HepG2 (cell line): ENCODE results near the gene A3GALT2. TPM values are rescaled to one million over a fixed set of nuclear protein-coding genes. Genes with fewer than 3 reads are reported as not detected.

ENCODE experiments used
- ASH2L ChIP-seq: fragments of 300-600, 200-600 bp; sonication (generic); IDR thresholded peaks from 2 replicates; pipeline ENCODE4 v1.7.0; 2017; ENCODE audit warnings: low read depth, mild to moderate bottlenecking, moderate library complexity, mixed read lengths, low read length; ENCODE audit not compliant: insufficient read length
- CBX5 ChIP-seq: sonication (generic); formaldehyde crosslinking; IDR thresholded peaks from 2 replicates; pipeline ENCODE4 v1.4.0; 2020; ENCODE audit warnings: missing genetic modification reagents, borderline replicate concordance
- ERF ChIP-seq: IDR thresholded peaks from 2 replicates; pipeline ENCODE4 v1.6.1; 2018; ENCODE audit warnings: missing biosample characterization, missing genetic modification reagents
- HMG20B ChIP-seq: conservative IDR thresholded peaks from 2 replicates; pipeline ENCODE4 v1.6.1; 2016; ENCODE audit warnings: missing genetic modification reagents, missing compliant biosample characterization
- MBNL3 ChIP-seq: fragments of 250-450 bp; sonication (Bioruptor Pico); conservative IDR thresholded peaks from 2 replicates; pipeline ENCODE4 v1.8.0; 2022; ENCODE audit warnings: mild to moderate bottlenecking, inconsistent platforms
- MXD4 ChIP-seq: IDR thresholded peaks from 2 replicates; pipeline ENCODE4 v1.6.1; 2016; ENCODE audit warnings: mild to moderate bottlenecking, missing biosample characterization, missing genetic modification reagents
- NR2F6 ChIP-seq, 2 experiments: IDR thresholded peaks; 2 replicates each; pipeline ENCODE4 v1.6.1; 2016; ENCODE audit warnings: antibody characterized with exemption in 1 of 2, mild to moderate bottlenecking in 1 of 2
- PAWR ChIP-seq: sonication (generic); formaldehyde crosslinking; IDR thresholded peaks from 2 replicates; pipeline ENCODE4 v1.4.0; 2020; ENCODE audit warnings: missing genetic modification reagents, mild to moderate bottlenecking, borderline replicate concordance
- POLR2A ChIP-seq, 2 experiments: IDR thresholded peaks; 2 replicates each; pipeline ENCODE4 v1.6.1; 2011; ENCODE audit warnings: low read depth in 2 of 2, low read length in 2 of 2, mild to moderate bottlenecking in 1 of 2, moderate library complexity in 1 of 2; ENCODE audit not compliant: insufficient read depth in 1 of 2
- POLR2AphosphoS5 ChIP-seq: IDR thresholded peaks from 2 replicates; pipeline ENCODE4 v1.6.1; 2012; ENCODE audit warnings: low read depth, low read length
- SCMH1 ChIP-seq: sonication (generic); formaldehyde crosslinking; IDR thresholded peaks from 2 replicates; pipeline ENCODE4 v1.9.0; 2021; ENCODE audit warnings: missing genetic modification reagents, mild to moderate bottlenecking, borderline replicate concordance
- THAP11 ChIP-seq: IDR thresholded peaks from 2 replicates; pipeline ENCODE4 v1.6.1; 2016; ENCODE audit warnings: missing biosample characterization, missing genetic modification reagents
- YEATS2 ChIP-seq: sonication (generic); formaldehyde crosslinking; IDR thresholded peaks from 2 replicates; pipeline ENCODE4 v1.4.0; 2020; ENCODE audit warnings: missing genetic modification reagents, borderline replicate concordance
- ZEB1 ChIP-seq: IDR thresholded peaks from 2 replicates; pipeline ENCODE4 v1.6.1; 2012; ENCODE audit warnings: mild to moderate bottlenecking, low read depth, inconsistent platforms; ENCODE audit not compliant: insufficient replicate concordance
- ZFX ChIP-seq: sonication (generic); formaldehyde crosslinking; IDR thresholded peaks from 2 replicates; pipeline ENCODE4 v1.4.0; 2020; ENCODE audit warnings: mild to moderate bottlenecking, low read depth, missing genetic modification reagents, moderate library complexity
- ZNF136 ChIP-seq: sonication (generic); formaldehyde crosslinking; IDR thresholded peaks from 2 replicates; pipeline ENCODE4 v1.8.1; 2022; ENCODE audit warnings: low read depth, mild to moderate bottlenecking, moderate library complexity, missing genetic modification reagents
- ZNF232 ChIP-seq: sonication (generic); formaldehyde crosslinking; IDR thresholded peaks from 2 replicates; pipeline ENCODE4 v1.4.0; 2020; ENCODE audit warnings: missing genetic modification reagents, borderline replicate concordance
- polyA plus RNA-seq, 8 experiments: library from polyadenylated mRNA; depleted of rRNA in 3 of 8; stranded (reverse) in 7 of 8; unstranded in 1 of 8; fragments of >200 nt; fragmentation: Illumina TruSeq in 4 of 8; extraction: Trizol in 4 of 8; gene quantifications; 2 replicates each; pipeline versions ENCODE4 v1.2.1 to v1.2.3, GENCODE V29; 2011 to 2016; ENCODE audit warnings: low read depth in 4 of 8, missing spikeins in 1 of 8, mixed read lengths in 1 of 8; ENCODE audit not compliant: insufficient read depth in 1 of 8
- total RNA-seq, 5 experiments: library from RNA; depleted of rRNA; stranded (reverse); fragments of >200 nt; fragmentation: Illumina TruSeq; extraction: Trizol; gene quantifications; 2 replicates each; pipeline ENCODE4 v1.2.3, GENCODE V29; 2016; ENCODE audit warnings: low read depth in 1 of 5
- TF ChIP-seq, protein P1 (sequence below): IDR thresholded peaks from 2 replicates; pipeline ENCODE4 v1.6.1; 2016
- TF ChIP-seq, protein P2 (sequence below), 2 experiments: fragments of 450-650 bp in 1 of 2; sonication (generic) in 1 of 2; formaldehyde crosslinking; IDR thresholded peaks; 2 replicates each; pipeline versions ENCODE4 v1.5.0 to v1.8.0; 2020 to 2022; ENCODE audit warnings: mild to moderate bottlenecking in 1 of 2, missing genetic modification reagents in 1 of 2
- TF ChIP-seq, protein P3 (sequence below): sonication (generic); formaldehyde crosslinking; IDR thresholded peaks from 2 replicates; pipeline ENCODE4 v1.4.0; 2020; ENCODE audit warnings: missing genetic modification reagents

A3GALT2 gene
- total and polyA plus RNA-seq, 2 of the 13 experiments (the other 11 are each of a cell fraction or from before 2014, with no cell fraction given), result not detected

DNA sequence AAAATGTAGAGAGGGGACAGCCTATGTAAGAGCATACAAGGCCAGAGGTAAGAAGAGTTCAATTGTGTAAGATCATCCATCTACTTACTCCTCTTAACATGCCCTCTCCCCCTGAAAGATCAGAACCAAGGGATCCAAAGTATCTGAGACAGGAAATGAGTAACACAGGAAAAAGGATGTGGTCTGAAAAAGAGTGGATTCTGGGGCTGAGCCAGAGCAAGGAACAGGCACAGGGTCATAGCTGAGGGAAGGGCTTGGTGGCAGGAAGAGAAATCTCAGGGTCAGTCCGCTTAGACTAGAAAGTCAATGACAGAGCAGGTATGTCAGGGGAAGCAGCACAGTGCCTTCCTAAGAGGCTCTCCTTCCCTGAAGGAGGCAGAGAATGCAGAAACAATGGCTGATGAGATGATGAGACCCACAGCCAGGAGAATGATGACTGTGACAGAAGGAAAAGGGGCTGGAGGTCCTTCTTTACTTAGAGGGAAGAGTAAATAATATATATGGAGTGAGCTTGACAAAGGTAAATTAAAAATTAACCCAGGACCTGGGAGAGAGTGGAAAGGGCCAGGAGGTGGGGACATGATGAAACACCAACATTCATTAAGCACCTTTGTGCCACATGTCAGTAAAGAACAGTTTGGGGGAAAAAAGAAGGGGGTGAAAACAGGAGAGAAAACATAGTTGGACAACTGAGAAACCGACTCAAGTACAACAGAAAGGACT lies 26.2 kb upstream of the A3GALT2 start (continued):
- TF ChIP-seq CBX5 (CRISPR knock-in tag) (peak; percentile 73; the same call in 1 of the 2 replicates), ERF (peak; percentile 49; the same call in 1 of the 2 replicates), MXD4 (CRISPR knock-in tag) (peak; percentile 9; the same call in 1 of the 2 replicates), ZNF136 (CRISPR knock-in tag) (no peak), HMG20B (CRISPR knock-in tag) (peak; percentile 44; the same call in 1 of the 2 replicates), POLR2AphosphoS5 (peak; percentile 65; the same call in 1 of the 2 replicates), YEATS2 (peak; percentile 17; the same call in 1 of the 2 replicates), SCMH1 (CRISPR knock-in tag) (no peak), MBNL3 (no peak), ASH2L (peak; percentile 50), NR2F6 (IDR thresholded peaks at IDR 0.05) (peak; percentile 64), NR2F6 (CRISPR knock-in tag; IDR thresholded peaks at IDR 0.05) (peak; percentile 47; the same call in 1 of the 2 replicates), THAP11 (CRISPR knock-in tag) (peak; percentile 32), ZFX (CRISPR knock-in tag) (peak; percentile 51), ZNF232 (CRISPR knock-in tag) (no peak), ZEB1 (peak; percentile 68), POLR2A (IDR thresholded peaks at IDR 0.05; ENCODE audit: insufficient read depth in 1 of 2, low read depth in 2 of 2, low read length in 2 of 2) (peak; percentile 56 to 65; a peak in 3 of 4 replicates), PAWR (CRISPR knock-in tag) (no peak)
- TF ChIP-seq, protein P1, sequence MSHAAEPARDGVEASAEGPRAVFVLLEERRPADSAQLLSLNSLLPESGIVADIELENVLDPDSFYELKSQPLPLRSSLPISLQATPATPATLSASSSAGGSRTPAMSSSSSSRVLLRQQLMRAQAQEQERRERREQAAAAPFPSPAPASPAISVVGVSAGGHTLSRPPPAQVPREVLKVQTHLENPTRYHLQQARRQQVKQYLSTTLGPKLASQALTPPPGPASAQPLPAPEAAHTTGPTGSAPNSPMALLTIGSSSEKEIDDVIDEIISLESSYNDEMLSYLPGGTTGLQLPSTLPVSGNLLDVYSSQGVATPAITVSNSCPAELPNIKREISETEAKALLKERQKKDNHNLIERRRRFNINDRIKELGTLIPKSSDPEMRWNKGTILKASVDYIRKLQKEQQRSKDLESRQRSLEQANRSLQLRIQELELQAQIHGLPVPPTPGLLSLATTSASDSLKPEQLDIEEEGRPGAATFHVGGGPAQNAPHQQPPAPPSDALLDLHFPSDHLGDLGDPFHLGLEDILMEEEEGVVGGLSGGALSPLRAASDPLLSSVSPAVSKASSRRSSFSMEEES (CRISPR knock-in tag), result peak; percentile 14; the same call in 1 of the 2 replicates
- TF ChIP-seq, protein P2, sequence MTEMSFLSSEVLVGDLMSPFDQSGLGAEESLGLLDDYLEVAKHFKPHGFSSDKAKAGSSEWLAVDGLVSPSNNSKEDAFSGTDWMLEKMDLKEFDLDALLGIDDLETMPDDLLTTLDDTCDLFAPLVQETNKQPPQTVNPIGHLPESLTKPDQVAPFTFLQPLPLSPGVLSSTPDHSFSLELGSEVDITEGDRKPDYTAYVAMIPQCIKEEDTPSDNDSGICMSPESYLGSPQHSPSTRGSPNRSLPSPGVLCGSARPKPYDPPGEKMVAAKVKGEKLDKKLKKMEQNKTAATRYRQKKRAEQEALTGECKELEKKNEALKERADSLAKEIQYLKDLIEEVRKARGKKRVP (CRISPR knock-in tag; IDR thresholded peaks at IDR 0.05), result peak in 1 of 2 experiments; percentile 95; a peak in 2 of 4 replicates
- TF ChIP-seq, protein P3, sequence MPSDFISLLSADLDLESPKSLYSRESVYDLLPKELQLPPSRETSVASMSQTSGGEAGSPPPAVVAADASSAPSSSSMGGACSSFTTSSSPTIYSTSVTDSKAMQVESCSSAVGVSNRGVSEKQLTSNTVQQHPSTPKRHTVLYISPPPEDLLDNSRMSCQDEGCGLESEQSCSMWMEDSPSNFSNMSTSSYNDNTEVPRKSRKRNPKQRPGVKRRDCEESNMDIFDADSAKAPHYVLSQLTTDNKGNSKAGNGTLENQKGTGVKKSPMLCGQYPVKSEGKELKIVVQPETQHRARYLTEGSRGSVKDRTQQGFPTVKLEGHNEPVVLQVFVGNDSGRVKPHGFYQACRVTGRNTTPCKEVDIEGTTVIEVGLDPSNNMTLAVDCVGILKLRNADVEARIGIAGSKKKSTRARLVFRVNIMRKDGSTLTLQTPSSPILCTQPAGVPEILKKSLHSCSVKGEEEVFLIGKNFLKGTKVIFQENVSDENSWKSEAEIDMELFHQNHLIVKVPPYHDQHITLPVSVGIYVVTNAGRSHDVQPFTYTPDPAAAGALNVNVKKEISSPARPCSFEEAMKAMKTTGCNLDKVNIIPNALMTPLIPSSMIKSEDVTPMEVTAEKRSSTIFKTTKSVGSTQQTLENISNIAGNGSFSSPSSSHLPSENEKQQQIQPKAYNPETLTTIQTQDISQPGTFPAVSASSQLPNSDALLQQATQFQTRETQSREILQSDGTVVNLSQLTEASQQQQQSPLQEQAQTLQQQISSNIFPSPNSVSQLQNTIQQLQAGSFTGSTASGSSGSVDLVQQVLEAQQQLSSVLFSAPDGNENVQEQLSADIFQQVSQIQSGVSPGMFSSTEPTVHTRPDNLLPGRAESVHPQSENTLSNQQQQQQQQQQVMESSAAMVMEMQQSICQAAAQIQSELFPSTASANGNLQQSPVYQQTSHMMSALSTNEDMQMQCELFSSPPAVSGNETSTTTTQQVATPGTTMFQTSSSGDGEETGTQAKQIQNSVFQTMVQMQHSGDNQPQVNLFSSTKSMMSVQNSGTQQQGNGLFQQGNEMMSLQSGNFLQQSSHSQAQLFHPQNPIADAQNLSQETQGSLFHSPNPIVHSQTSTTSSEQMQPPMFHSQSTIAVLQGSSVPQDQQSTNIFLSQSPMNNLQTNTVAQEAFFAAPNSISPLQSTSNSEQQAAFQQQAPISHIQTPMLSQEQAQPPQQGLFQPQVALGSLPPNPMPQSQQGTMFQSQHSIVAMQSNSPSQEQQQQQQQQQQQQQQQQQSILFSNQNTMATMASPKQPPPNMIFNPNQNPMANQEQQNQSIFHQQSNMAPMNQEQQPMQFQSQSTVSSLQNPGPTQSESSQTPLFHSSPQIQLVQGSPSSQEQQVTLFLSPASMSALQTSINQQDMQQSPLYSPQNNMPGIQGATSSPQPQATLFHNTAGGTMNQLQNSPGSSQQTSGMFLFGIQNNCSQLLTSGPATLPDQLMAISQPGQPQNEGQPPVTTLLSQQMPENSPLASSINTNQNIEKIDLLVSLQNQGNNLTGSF (CRISPR knock-in tag), result no peak
